Karpas-422 (cell line): ENCODE measurements around the gene WIPF3. TPM values are rescaled to one million over a fixed set of nuclear protein-coding genes. Genes with fewer than 3 reads are reported as not detected.
A peak's percentile ranks its signal among the peaks of the same experiment; 100 is the strongest.

Experiments used
- DNase-seq: peaks from one replicate; pipeline ENCODE4 v3.0.0-alpha.2; 2015
- H2AFZ ChIP-seq: fragments of 200-600 bp; sonication (generic); 2 replicates; pipeline ENCODE4 v1.6.1; 2014; ENCODE audit warnings: antibody characterized with exemption, low read length, mixed read lengths
- H3K27ac ChIP-seq: fragments of 200-600 bp; sonication (generic); 2 replicates; pipeline ENCODE4 v1.5.1; 2014; ENCODE audit warnings: mild to moderate bottlenecking, low read length, moderate library complexity
- H3K27me3 ChIP-seq: fragments of 200-600 bp; sonication (generic); 2 replicates; pipeline ENCODE4 v1.6.1; 2014; ENCODE audit warnings: low read length, mixed read lengths
- H3K36me3 ChIP-seq: fragments of 200-600 bp; sonication (generic); 2 replicates; pipeline ENCODE4 v1.6.1; 2014; ENCODE audit warnings: low read length, mixed read lengths; ENCODE audit not compliant: insufficient read depth
- H3K4me1 ChIP-seq: fragments of 200-600 bp; sonication (generic); 2 replicates; pipeline ENCODE4 v1.6.1; 2014; ENCODE audit warnings: mild to moderate bottlenecking, low read length, mixed read lengths
- H3K4me2 ChIP-seq: fragments of 200-600 bp; sonication (generic); 2 replicates; pipeline ENCODE4 v1.6.1; 2014; ENCODE audit warnings: low read length, low read depth, mild to moderate bottlenecking; ENCODE audit not compliant: poor library complexity, severe bottlenecking
- H3K4me3 ChIP-seq: fragments of 200-600 bp; sonication (generic); 2 replicates; pipeline ENCODE4 v1.5.1; 2014; ENCODE audit warnings: mild to moderate bottlenecking, antibody characterized with exemption, low read length, mixed read lengths
- H3K79me2 ChIP-seq: fragments of 200-600 bp; sonication (generic); 2 replicates; pipeline ENCODE4 v1.6.1; 2014; ENCODE audit warnings: mild to moderate bottlenecking, low read length, mixed read lengths
- H3K9ac ChIP-seq: fragments of 200-600 bp; sonication (generic); 2 replicates; pipeline ENCODE4 v1.6.0; 2014; ENCODE audit warnings: low read length
- H3K9me2 ChIP-seq: fragments of 200-600 bp; sonication (generic), shearing (Covaris generic); replicated peaks from 2 replicates; pipeline ENCODE4 v1.6.0; 2014; ENCODE audit warnings: mild to moderate bottlenecking, low read length, moderate library complexity; ENCODE audit not compliant: insufficient read depth
- H3K9me3 ChIP-seq: fragments of 300-700, 200-600 bp; sonication (generic); 2 replicates; pipeline ENCODE4 v1.6.1; 2014; ENCODE audit warnings: low read length, mixed read lengths
- H4K20me1 ChIP-seq: fragments of 200-600 bp; sonication (generic); 2 replicates; pipeline ENCODE4 v1.6.1; 2014; ENCODE audit warnings: mild to moderate bottlenecking, antibody characterized with exemption, low read length, low read depth; ENCODE audit not compliant: insufficient read depth
- total RNA-seq: library from RNA; depleted of rRNA; stranded (reverse); fragments of >200 nt; shearing (Covaris generic); gene quantifications from 2 replicates; pipeline ENCODE4 v1.2.3, GENCODE V29; 2014; ENCODE audit warnings: low replicate concordance

WIPF3 gene
- total RNA-seq, 1 experiment from 2014 or later: not detected

- H4K20me1 ChIP-seq: 0 out of 2 replicates have a peak, but pooled peaks cover 3% of the 10 kb centered on the region
- no peak overlapping the region for H3K27ac ChIP-seq
- H2AFZ ChIP-seq: no peak overlapping the region
- H3K9me3 ChIP-seq: no peaks in the 10 kb centered on the region
- no peaks in the 10 kb centered on the region for H3K9me2 ChIP-seq
- H3K4me1 ChIP-seq: no peaks in the 10 kb centered on the region
- peaks cover 23% of the 10 kb centered on the region; the same call in 1 of the 2 replicates for H3K36me3 ChIP-seq
- no peak overlapping the region for H3K9ac ChIP-seq
- DNase-seq: peak; percentile 88
- H3K79me2 ChIP-seq: no peaks in the 10 kb centered on the region
- no peak overlapping the region for H3K4me3 ChIP-seq
- no peaks in the 10 kb centered on the region for H3K27me3 ChIP-seq
- H3K4me2 ChIP-seq: no peak overlapping the region
Observed at GRCh38 chr7:29921404-29922010, 115.2 kb downstream of the WIPF3 start.

GRCh38 chr7:29922921-29923700 is 116.8 kb downstream of the WIPF3 start:
- H3K79me2 ChIP-seq: no peaks in the 10 kb centered on the region
- H2AFZ ChIP-seq: no peak overlapping the region
- H3K9me3 ChIP-seq: no peaks in the 10 kb centered on the region
- no peak overlapping the region for H3K27ac ChIP-seq
- H3K4me1 ChIP-seq: peaks cover under 1% of the 10 kb centered on the region
- H3K36me3 ChIP-seq: peaks cover 26% of the 10 kb centered on the region; the same call in 1 of the 2 replicates
- no peak for DNase-seq
- no peaks in the 10 kb centered on the region for H3K27me3 ChIP-seq
- H3K4me2 ChIP-seq: no peak overlapping the region
- no peak overlapping the region for H3K9ac ChIP-seq
- H3K4me3 ChIP-seq: no peak overlapping the region
- no peaks in the 10 kb centered on the region for H3K9me2 ChIP-seq
- 0 out of 2 replicates have a peak, but pooled peaks cover 3% of the 10 kb centered on the region for H4K20me1 ChIP-seq

DNA sequence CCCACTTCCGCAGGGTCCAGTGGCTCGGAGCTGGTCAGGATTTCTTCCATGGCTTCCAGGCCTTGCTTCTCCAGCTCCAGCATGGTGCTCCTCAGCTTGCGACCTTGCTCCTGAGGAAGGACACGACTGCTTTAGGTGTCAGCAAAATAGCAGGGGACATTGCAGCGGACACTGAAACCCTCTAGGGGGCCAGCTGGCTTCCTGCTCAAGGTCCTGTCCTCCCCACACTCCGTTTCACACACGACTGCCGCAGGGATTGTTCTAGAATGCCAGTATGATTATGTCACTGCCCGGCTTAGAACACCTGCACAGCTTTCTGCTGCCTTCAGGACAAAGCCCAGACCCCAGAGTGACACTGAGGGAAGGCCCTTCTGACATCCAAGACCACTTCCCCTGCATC is 117.7 kb downstream of the WIPF3 start:
- Histone ChIP-seq H3K4me3 (no peak overlapping the region), H3K9me2 (no peaks in the 10 kb centered on the region), H3K9me3 (no peaks in the 10 kb centered on the region), H2AFZ (no peak overlapping the region), H3K4me1 (peaks cover 10% of the 10 kb centered on the region), H3K36me3 (peaks cover 26% of the 10 kb centered on the region; the same call in 1 of the 2 replicates), H4K20me1 (0 out of 2 replicates have a peak, but pooled peaks cover 3% of the 10 kb centered on the region), H3K27me3 (no peaks in the 10 kb centered on the region), H3K4me2 (no peak overlapping the region), H3K27ac (no peak overlapping the region), H3K79me2 (peaks cover under 1% of the 10 kb centered on the region; the same call in 1 of the 2 replicates), H3K9ac (no peak overlapping the region)
- DNase-seq: no peak

- Histone ChIP-seq H2AFZ (no peak overlapping the region), H3K9ac (no peak overlapping the region), H3K27me3 (no peaks in the 10 kb centered on the region), H3K4me2 (no peak overlapping the region), H3K27ac (no peak overlapping the region), H3K79me2 (peaks cover 6% of the 10 kb centered on the region; the same call in 1 of the 2 replicates), H3K36me3 (peaks cover 24% of the 10 kb centered on the region; the same call in 1 of the 2 replicates), H3K9me3 (no peaks in the 10 kb centered on the region), H4K20me1 (0 out of 2 replicates have a peak, but pooled peaks cover 6% of the 10 kb centered on the region), H3K4me3 (no peak overlapping the region), H3K4me1 (peaks cover 17% of the 10 kb centered on the region), H3K9me2 (no peaks in the 10 kb centered on the region)
- no peak for DNase-seq
Observed at GRCh38 chr7:29924684-29925083, 118.4 kb downstream of the WIPF3 start.

DNA sequence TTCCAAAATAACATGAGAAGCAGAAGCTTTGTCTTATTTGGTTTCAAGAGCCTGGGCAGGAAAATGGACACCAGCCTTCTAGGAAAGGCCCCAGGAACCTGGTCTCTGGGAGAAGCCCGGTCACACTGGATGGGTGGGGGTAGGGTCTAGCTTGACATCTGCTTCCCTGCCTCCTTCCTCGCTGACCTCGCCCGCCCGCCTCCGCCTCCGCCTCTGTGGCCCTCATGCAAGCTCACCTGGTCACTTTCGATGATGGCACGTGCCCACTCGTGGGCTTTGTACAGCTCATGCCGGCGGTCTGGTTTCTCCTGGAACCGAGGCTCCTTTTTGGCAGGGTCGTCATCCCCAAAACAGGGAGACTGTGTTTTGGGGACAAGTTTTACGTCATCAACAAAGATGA is 119.9 kb downstream of the WIPF3 start:
- Histone ChIP-seq H3K27me3 (no peaks in the 10 kb centered on the region), H3K36me3 (peaks cover 19% of the 10 kb centered on the region), H3K79me2 (peaks cover 15% of the 10 kb centered on the region), H3K4me2 (no peak overlapping the region), H4K20me1 (0 out of 2 replicates have a peak, but pooled peaks cover 5% of the 10 kb centered on the region), H3K4me1 (peaks cover 23% of the 10 kb centered on the region), H3K4me3 (no peak overlapping the region), H2AFZ (no peak overlapping the region), H3K9me2 (no peaks in the 10 kb centered on the region), H3K27ac (no peak overlapping the region), H3K9ac (no peak overlapping the region), H3K9me3 (no peaks in the 10 kb centered on the region)
- DNase-seq: no peak

GRCh38 chr7:29926741-29927140 is 120.4 kb downstream of the WIPF3 start:
- no peaks in the 10 kb centered on the region for H3K9me3 ChIP-seq
- peaks cover 15% of the 10 kb centered on the region for H3K79me2 ChIP-seq
- no peaks in the 10 kb centered on the region for H3K9me2 ChIP-seq
- H3K27ac ChIP-seq: no peak overlapping the region
- H4K20me1 ChIP-seq: 0 out of 2 replicates have a peak, but pooled peaks cover 4% of the 10 kb centered on the region
- DNase-seq: no peak
- H3K27me3 ChIP-seq: no peaks in the 10 kb centered on the region
- H3K4me3 ChIP-seq: no peak overlapping the region
- no peak overlapping the region for H3K9ac ChIP-seq
- H3K36me3 ChIP-seq: peaks cover 23% of the 10 kb centered on the region
- no peak overlapping the region for H3K4me2 ChIP-seq
- H2AFZ ChIP-seq: no peak overlapping the region
- peaks cover 23% of the 10 kb centered on the region for H3K4me1 ChIP-seq

DNA sequence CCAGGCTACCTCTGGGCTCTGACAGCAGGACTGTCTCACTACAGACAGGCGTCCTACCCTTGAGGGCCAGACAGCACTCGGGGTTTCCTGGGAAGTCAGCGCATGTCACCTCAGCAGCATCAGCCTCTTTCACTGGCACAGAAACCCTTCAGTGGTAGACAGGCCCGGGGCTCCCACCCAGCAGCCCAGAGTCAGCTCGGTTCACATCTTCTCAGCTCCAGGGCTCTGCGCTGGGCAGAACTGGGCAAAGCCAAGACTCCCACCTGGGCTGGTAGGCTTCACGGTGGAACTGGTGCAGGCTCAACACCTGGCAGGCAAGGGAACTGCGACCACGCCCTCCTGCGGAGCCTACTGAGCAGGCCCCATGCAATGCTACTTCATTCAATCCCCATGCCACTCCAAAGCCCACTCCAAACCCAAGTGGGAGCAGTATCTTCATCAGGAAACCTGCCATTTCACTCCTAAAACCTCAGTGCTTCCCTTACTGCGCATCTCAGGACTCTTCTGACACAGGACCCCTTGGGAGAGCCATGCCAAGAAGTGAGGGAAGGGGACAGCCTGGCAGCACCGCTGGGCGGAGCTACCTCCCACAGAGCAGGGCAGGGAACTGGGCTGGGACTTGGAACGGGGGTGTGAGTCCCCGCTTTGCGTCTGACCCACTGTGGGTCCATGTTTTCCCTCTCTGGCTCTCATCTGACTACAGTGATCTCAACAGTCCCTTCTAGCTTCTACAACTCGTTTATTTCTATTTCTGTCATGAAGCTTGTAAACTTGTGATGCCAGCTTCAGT is 122.9 kb downstream of the WIPF3 start:
- peaks cover 23% of the 10 kb centered on the region for H3K4me1 ChIP-seq
- H3K9me3 ChIP-seq: no peaks in the 10 kb centered on the region
- peaks cover 32% of the 10 kb centered on the region for H3K36me3 ChIP-seq
- DNase-seq: no peak
- H3K4me3 ChIP-seq: no peak overlapping the region
- no peaks in the 10 kb centered on the region for H3K27me3 ChIP-seq
- H2AFZ ChIP-seq: no peak overlapping the region
- H3K27ac ChIP-seq: no peak overlapping the region
- no peak overlapping the region for H3K9ac ChIP-seq
- H3K9me2 ChIP-seq: no peaks in the 10 kb centered on the region
- 0 out of 2 replicates have a peak, but pooled peaks cover 4% of the 10 kb centered on the region for H4K20me1 ChIP-seq
- no peak overlapping the region for H3K4me2 ChIP-seq
- peaks cover 16% of the 10 kb centered on the region for H3K79me2 ChIP-seq

DNA sequence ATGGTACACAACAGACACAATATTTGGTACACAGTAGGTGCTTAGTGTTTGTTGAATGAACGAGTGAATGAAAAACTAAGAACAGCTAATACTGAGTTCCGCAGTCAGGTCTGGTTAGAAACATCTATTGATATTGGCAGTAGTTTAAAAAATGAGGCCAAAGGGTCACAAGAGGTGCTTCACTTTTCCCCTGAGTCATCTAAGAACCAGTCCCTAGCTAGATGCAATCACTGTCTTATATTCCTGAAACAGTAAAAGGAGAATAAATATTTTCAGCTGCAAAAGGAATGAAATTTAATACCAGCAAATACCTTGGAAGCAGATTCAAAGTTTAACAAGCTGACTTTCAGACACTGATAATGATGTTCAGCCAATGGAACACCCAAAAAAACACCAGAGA is 128.8 kb downstream of the WIPF3 start:
- Histone ChIP-seq H3K4me3 (no peak overlapping the region), H3K36me3 (peaks cover 65% of the 10 kb centered on the region)

More for the DNA sequence above, 128.8 kb downstream of the WIPF3 start:
- peaks cover 5% of the 10 kb centered on the region for H3K4me1 ChIP-seq
- no peak overlapping the region for H3K27ac ChIP-seq
- no peak overlapping the region for H3K4me2 ChIP-seq
- H4K20me1 ChIP-seq: no peaks in the 10 kb centered on the region
- H3K9me3 ChIP-seq: no peaks in the 10 kb centered on the region
- H2AFZ ChIP-seq: no peak overlapping the region
- no peak overlapping the region for H3K9ac ChIP-seq
- no peaks in the 10 kb centered on the region for H3K27me3 ChIP-seq
- no peak for DNase-seq
- peaks cover 13% of the 10 kb centered on the region for H3K79me2 ChIP-seq
- H3K9me2 ChIP-seq: no peaks in the 10 kb centered on the region
